Dendritic cell treated with granulocyte-macrophage colony-stimulating factor and Interleukin-4, amounts not matched to agents 40 ng/mL and 50 ng/mL, for 4 days (primary cell): Measurements from ENCODE around the gene TBC1D14.
"Not testable (repeated sequence)": the region's sequence is repeated elsewhere in the genome, so short reads cannot be mapped to it uniquely, and the experiment has no call there.

Experiments used
- H3K27ac Mint-ChIP-seq: one replicate; pipeline ENCODE4 v1.8.0; 2022; ENCODE audit warnings: mild to moderate bottlenecking, mixed read lengths
- H3K27me3 Mint-ChIP-seq: one replicate; pipeline ENCODE4 v1.8.0; 2022; ENCODE audit warnings: mild to moderate bottlenecking, mixed read lengths
- H3K36me3 Mint-ChIP-seq: one replicate; pipeline ENCODE4 v1.8.0; 2022; ENCODE audit warnings: low read depth, mixed read lengths
- H3K4me1 Mint-ChIP-seq: one replicate; pipeline ENCODE4 v1.8.0; 2022; ENCODE audit warnings: low read depth, mixed read lengths
- H3K4me3 Mint-ChIP-seq: one replicate; pipeline ENCODE4 v1.8.0; 2022; ENCODE audit warnings: mild to moderate bottlenecking, moderate library complexity, mixed read lengths
- H3K9me3 Mint-ChIP-seq: one replicate; pipeline ENCODE4 v1.8.0; 2022; ENCODE audit warnings: mixed read lengths
- intact Hi-C: fragments of 100-400 bp; cut with micrococcal nuclease; formaldehyde crosslinking; loops from one replicate; pipeline ENCODE4 v1.15.0; 2022

Gene TBC1D14

DNA sequence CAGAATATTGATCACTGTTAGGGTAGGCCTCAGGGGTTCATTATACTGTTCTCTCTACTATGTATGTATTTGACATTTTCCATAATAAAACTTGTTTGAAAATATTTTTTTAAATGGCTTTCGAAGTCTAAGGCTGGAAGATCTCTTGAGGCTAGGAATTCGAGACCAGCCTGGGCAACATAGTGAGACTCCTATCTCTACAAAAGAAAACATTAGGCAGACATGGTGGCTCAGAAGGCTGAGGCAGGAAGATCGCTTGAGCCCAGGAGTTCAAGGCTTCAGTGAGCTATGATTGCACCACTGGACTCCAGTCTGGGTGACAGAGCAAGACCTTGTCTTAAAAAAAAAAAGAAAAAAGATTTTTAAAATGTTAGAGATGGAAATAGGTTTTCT, 15.5 kb upstream of the TBC1D14 start:
- H3K27ac Mint-ChIP-seq, result peak overlapping the region; percentile 92
- H3K9me3 Mint-ChIP-seq, result peaks cover 13% of the 10 kb centered on the region
- H3K4me3 Mint-ChIP-seq, result no peak overlapping the region
- H3K4me1 Mint-ChIP-seq, result peaks cover 54% of the 10 kb centered on the region
- intact Hi-C loops, result loop anchor here (5.0 kb wide), 1 partner anchor 112 kb away; the partner anchor contains the start of gene KIAA0232
- peaks cover 11% of the 10 kb centered on the region for H3K36me3 Mint-ChIP-seq
- H3K27me3 Mint-ChIP-seq, result peaks cover under 1% of the 10 kb centered on the region

DNA sequence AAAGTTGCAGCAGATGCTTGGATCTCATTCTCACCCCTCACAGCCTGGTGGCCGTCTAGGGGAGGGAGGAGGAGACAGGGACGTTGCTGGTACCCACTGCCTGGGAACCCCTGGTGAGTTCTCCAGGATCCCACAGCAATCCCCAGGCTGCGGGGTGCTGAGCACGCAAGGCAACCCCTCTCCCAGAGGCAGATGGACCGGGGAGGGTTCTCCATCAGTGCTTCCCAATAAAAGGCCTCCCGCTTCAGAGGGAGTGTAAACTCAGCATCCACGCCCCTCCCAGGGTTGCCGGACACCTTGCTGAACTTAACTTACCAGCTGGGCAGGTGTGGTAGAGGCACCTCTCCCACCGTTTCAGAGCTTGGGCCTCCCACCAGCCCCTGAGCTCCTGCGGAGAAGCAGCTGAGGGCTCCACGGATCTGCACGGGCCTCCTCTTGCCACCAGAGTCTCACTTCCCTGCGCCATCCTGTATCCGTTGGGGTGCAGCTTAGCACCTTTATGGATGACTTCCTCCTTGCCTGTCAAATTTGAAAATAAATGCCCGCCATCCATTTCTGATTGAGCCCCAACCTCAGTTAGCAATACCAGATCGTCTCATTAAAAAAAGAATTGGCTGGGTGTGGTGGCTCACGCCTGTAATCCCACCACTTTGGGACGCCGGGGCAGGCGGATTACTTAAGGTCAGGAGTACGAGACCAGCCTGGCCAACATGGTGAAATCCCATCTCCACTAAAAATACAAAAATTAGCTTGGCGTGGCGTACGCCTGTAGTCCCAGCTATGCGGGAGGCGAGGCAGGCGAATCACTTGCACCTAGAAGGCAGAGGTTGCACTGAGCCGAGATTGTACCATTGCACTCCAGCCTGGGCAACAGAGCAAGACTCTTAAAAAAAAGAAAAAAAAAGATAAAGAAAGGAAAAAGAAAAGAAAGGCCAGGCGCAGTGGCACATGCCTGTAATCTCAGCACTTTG, 14.8 kb upstream of the TBC1D14 start:
- Mint-ChIP-seq H3K27ac (peak overlapping the region; percentile 92), H3K36me3 (peaks cover 11% of the 10 kb centered on the region), H3K4me3 (no peak overlapping the region), H3K27me3 (no peaks in the 10 kb centered on the region), H3K9me3 (peaks cover 13% of the 10 kb centered on the region), H3K4me1 (peaks cover 48% of the 10 kb centered on the region)
- intact Hi-C loops, result loop anchor here (5.0 kb wide), 1 partner anchor 113 kb away; the partner anchor contains the start of gene KIAA0232

GRCh38 chr4:6896035-6896434, 13.6 kb upstream of the TBC1D14 start:
- no peak overlapping the region for H3K4me3 Mint-ChIP-seq
- H3K9me3 Mint-ChIP-seq, result peaks cover 5% of the 10 kb centered on the region
- no peak overlapping the region for H3K27ac Mint-ChIP-seq
- intact Hi-C loops, result no loop called here
- H3K27me3 Mint-ChIP-seq, result no peaks in the 10 kb centered on the region
- peaks cover 49% of the 10 kb centered on the region for H3K4me1 Mint-ChIP-seq
- no peaks in the 10 kb centered on the region for H3K36me3 Mint-ChIP-seq

GRCh38 chr4:6898763-6899162, 10.9 kb upstream of the TBC1D14 start:
- Mint-ChIP-seq H3K9me3 (peaks cover 5% of the 10 kb centered on the region), H3K27ac (peak overlapping the region; percentile 48), H3K36me3 (no peaks in the 10 kb centered on the region), H3K27me3 (no peaks in the 10 kb centered on the region), H3K4me3 (no peak overlapping the region), H3K4me1 (peaks cover 23% of the 10 kb centered on the region)
- intact Hi-C loops, result no loop called here

DNA sequence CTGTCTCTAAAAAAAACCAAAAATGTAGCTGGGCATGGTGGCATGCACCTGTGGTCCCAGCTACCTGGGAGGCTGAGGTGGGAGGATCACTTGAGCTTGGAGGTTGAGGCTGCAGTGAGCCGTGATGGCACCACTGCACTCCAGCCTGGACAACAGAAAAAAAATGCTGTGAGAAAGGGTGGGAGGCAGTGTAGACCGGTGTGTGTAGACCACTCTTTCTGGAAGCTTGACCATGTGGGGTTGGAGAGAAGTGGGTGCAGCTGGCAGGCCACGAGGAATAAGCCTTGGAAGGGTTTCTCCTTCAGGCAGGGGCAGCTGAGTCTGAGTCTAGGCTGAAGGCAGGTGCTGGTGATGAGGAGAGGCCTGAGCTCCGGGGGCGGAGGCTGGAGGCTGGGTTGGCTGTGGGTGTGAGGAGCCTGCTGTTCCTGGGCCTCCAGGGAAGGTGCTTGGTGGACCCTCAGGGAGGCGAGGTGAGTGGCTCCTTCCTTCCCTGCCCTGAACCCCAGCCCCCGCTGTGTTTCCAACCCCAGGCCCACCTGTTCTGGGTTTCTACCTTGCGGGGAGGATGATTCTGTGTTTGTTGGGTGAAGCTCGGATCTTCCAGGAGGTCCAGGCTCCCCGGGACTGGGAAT, 9.3 kb upstream of the TBC1D14 start:
- Mint-ChIP-seq H3K27ac (peak overlapping the region; percentile 2), H3K36me3 (no peaks in the 10 kb centered on the region), H3K27me3 (no peaks in the 10 kb centered on the region), H3K9me3 (peaks cover 5% of the 10 kb centered on the region), H3K4me3 (no peak overlapping the region), H3K4me1 (peaks cover 17% of the 10 kb centered on the region)
- intact Hi-C loops, result no loop called here

- no peaks in the 10 kb centered on the region for H3K27me3 Mint-ChIP-seq
- H3K4me3 Mint-ChIP-seq, result no peak overlapping the region
- no peaks in the 10 kb centered on the region for H3K36me3 Mint-ChIP-seq
- intact Hi-C loops, result no loop called here
- peaks cover 22% of the 10 kb centered on the region for H3K4me1 Mint-ChIP-seq
- no peak overlapping the region for H3K27ac Mint-ChIP-seq
- H3K9me3 Mint-ChIP-seq, result peaks cover 4% of the 10 kb centered on the region
These were observed 8.7 kb upstream of the TBC1D14 start for GRCh38 chr4:6900956-6901355.

GRCh38 chr4:6901669-6902317, 7.8 kb upstream of the TBC1D14 start:
- Mint-ChIP-seq H3K27ac (peak overlapping the region; percentile 26), H3K9me3 (no peaks in the 10 kb centered on the region), H3K27me3 (peaks cover 2% of the 10 kb centered on the region), H3K4me1 (peaks cover 27% of the 10 kb centered on the region), H3K36me3 (no peaks in the 10 kb centered on the region), H3K4me3 (no peak overlapping the region)
- intact Hi-C loops, result no loop called here

DNA sequence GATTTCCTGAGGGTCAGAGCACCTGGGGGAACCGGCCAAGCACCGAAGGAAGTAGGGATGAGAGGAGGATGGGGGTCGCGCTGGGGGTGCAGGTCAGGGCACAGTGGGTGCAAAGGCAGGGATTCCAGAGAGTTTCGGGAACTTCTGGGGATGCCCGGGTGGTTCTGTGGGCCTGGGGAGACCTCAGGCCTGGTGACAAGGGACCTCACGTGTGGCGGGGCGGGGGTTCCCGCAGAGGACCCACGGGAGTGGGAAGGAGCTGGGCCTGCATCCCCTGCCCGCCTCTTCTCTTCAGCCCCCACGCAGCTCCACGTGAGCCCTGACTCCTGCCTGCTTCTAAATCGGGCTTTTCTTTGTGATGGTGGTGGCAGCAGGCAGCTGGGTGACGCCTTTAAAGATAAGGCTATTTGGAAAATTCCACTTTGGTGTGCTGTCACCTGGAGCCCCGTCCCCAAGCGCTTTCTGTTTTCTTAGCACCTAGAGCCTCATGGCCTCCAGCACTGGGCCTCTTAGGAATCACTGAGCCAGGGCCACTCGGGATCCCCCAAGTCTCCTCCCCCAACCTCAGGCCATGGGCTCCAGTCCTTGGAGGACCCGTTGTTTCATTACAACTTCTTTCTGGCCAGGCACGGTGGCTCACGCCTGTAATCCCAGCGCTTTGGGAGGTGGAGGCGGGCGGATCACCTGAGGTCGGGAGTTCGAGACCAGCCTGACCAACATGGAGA, 7.1 kb upstream of the TBC1D14 start:
- Mint-ChIP-seq H3K36me3 (no peaks in the 10 kb centered on the region), H3K27me3 (peaks cover 9% of the 10 kb centered on the region), H3K27ac (peak overlapping the region; percentile 26), H3K9me3 (no peaks in the 10 kb centered on the region), H3K4me3 (no peak overlapping the region), H3K4me1 (peaks cover 32% of the 10 kb centered on the region)
- intact Hi-C loops, result no loop called here

- intact Hi-C loops, result loop anchor here (5.0 kb wide), 1 partner anchor 162 kb away; the partner anchor contains the start of gene GRPEL1
- H3K4me1 Mint-ChIP-seq, result peaks cover 42% of the 10 kb centered on the region
- peak overlapping the region; percentile 62 for H3K27ac Mint-ChIP-seq
- peaks cover 13% of the 10 kb centered on the region for H3K27me3 Mint-ChIP-seq
- no peak overlapping the region for H3K4me3 Mint-ChIP-seq
- H3K36me3 Mint-ChIP-seq, result peaks cover 9% of the 10 kb centered on the region
- no peaks in the 10 kb centered on the region for H3K9me3 Mint-ChIP-seq
These were observed 3.8 kb upstream of the TBC1D14 start for GRCh38 chr4:6905516-6906445.

DNA sequence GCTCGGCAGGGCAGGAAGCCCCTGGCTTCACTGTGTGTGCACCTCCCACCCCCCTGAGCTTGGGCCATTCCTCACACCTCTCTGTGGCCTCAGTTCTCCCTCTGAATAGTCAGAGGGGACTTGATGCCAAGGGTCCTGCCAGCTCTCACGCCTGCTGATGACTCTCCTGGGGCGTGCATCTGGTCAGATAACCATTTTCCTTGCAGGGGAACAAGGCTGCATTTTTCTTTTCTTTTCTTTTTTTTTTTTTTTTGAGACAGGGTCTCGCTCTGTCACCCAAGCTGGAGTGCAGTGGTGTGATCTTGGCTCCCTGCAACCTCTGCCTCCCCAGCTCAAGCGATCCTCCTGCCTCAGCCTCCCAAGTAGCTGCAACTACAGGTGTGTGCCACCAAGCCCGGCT, 3.1 kb upstream of the TBC1D14 start:
- Mint-ChIP-seq H3K36me3 (peaks cover 16% of the 10 kb centered on the region), H3K27ac (peak overlapping the region; percentile 37), H3K4me1 (peaks cover 49% of the 10 kb centered on the region), H3K27me3 (peaks cover 13% of the 10 kb centered on the region)
- not testable (repeated sequence) for H3K4me3 Mint-ChIP-seq, H3K9me3 Mint-ChIP-seq
- intact Hi-C loops, result loop anchor here (5.0 kb wide), 1 partner anchor 161 kb away; the partner anchor contains the start of gene GRPEL1

- no peak overlapping the region for H3K4me3 Mint-ChIP-seq
- H3K9me3 Mint-ChIP-seq, result no peaks in the 10 kb centered on the region
- intact Hi-C loops, result loop anchor here (2.0 to 5.0 kb wide), 2 partner anchors 15 to 160 kb away; partner anchors contain the start of gene GRPEL1
- H3K4me1 Mint-ChIP-seq, result peaks cover 62% of the 10 kb centered on the region
- no peak overlapping the region for H3K27ac Mint-ChIP-seq
- peaks cover 28% of the 10 kb centered on the region for H3K36me3 Mint-ChIP-seq
- H3K27me3 Mint-ChIP-seq, result peaks cover 13% of the 10 kb centered on the region
These were observed 1.9 kb upstream of the TBC1D14 start for GRCh38 chr4:6907658-6908191.

DNA sequence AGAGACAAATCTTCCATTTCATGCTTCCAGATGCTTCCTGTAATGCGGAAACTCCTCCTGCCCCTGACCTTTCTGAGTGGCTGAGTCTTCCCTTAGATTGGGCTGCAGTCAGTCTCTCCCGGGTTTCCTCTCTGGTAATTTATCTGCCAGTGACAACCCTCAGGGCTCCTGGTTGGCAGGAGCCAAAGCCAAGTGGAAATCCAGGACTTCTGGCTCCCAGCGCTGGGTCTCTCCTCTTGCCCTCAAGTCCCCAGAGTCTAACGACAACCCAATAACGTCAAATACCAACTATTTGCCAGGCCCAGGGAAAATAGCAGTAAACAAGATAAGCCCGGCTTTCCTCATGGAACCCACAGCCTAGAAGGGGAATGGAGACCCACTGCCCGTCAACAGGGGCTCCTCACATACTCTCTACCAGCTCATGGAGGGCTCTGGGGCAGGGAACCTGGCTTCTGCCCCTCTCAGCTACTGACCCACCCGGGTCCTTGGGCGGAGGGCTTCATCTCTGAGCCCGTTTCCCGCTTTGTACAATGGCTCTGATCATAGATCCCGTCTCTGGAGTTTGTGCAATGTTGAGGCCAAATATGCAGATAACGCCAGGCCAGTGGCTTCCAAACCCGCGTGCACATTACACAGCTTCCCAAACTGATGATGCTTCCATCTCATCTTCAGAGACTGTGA, 1.1 kb upstream of the TBC1D14 start:
- Mint-ChIP-seq H3K36me3 (peaks cover 34% of the 10 kb centered on the region), H3K4me3 (peak overlapping the region; percentile 75), H3K27me3 (peaks cover 13% of the 10 kb centered on the region), H3K4me1 (peaks cover 70% of the 10 kb centered on the region), H3K9me3 (no peaks in the 10 kb centered on the region), H3K27ac (peak overlapping the region; percentile 85)
- intact Hi-C loops, result loop anchor here (1.0 to 5.0 kb wide), 4 partner anchors 9 to 159 kb away; partner anchors contain the start of gene GRPEL1
